ENCODE measurements around the gene MKX. TPM values are rescaled to one million over a fixed set of nuclear protein-coding genes. Genes with fewer than 3 reads are reported as not detected.

The MKX gene
- polyA plus RNA-seq, 2 of the 4 experiments (the other 2 are of a cell fraction) = 0.03 TPM; not detected in 1

DNA sequence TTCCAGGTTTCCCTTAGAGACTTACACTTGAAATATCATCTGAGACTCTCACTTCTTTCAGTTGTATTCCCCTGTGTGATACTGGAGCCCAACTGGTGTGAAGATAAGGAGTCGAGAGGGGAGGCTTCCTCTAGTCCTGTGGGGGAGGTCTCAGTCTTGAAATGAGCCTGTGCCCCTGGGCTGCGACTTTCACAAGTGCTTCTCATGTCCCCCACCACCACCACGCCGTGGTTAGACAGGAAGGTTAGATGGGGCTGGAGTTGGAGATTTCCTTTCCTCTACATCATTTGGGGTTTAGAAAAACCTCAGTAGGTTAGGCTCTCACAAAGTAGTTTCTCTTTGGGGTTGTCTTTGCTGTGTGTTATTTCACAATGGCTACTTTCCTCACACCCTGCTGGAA, 25.6 kb upstream of the MKX start (continued):
- TF ChIP-seq REST (IDR thresholded peaks at IDR 0.05) = no peak
- no peak for TF ChIP-seq CBX2 (IDR thresholded peaks at IDR 0.05; ENCODE audit: borderline replicate concordance, low read depth)
- no peak for TF ChIP-seq RNF2 (IDR thresholded peaks at IDR 0.05; ENCODE audit: borderline replicate concordance, low read depth)

GRCh38 chr10:27770181-27770580, 24.6 kb upstream of the MKX start:
- ATAC-seq (no peak), FAIRE-seq (no peak), DNase-seq (ENCODE audit: low read depth in 1 of 2, low spot score in 1 of 2) (no peak)
- Histone ChIP-seq H3K9me3 (no peaks in the 10 kb centered on the region), H3K4me2 (no peak overlapping the region), H3K4me1 (no peaks in the 10 kb centered on the region), H3K4me3 (no peak overlapping the region), H3K27ac (no peak overlapping the region)
- ChIA-PET POLR2A (no interaction called here), CTCF (no interaction called here)
- WGBS (ENCODE audit: missing lambda C conversion rate) = 0% methylated on average over 2 of the region's 2 CpGs
- TF ChIP-seq PBX3 (IDR thresholded peaks at IDR 0.05) = no peak
- TF ChIP-seq, protein P1, sequence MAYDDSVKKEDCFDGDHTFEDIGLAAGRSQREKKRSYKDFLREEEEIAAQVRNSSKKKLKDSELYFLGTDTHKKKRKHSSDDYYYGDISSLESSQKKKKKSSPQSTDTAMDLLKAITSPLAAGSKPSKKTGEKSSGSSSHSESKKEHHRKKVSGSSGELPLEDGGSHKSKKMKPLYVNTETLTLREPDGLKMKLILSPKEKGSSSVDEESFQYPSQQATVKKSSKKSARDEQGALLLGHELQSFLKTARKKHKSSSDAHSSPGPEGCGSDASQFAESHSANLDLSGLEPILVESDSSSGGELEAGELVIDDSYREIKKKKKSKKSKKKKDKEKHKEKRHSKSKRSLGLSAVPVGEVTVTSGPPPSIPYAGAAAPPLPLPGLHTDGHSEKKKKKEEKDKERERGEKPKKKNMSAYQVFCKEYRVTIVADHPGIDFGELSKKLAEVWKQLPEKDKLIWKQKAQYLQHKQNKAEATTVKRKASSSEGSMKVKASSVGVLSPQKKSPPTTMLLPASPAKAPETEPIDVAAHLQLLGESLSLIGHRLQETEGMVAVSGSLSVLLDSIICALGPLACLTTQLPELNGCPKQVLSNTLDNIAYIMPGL (CRISPR knock-in tag; IDR thresholded peaks at IDR 0.05; ENCODE audit: borderline replicate concordance) = no peak
- no peak for TF ChIP-seq E2F6 (IDR thresholded peaks at IDR 0.05; ENCODE audit: borderline replicate concordance, low read depth)
- no peak for TF ChIP-seq FOSB (CRISPR knock-in tag; IDR thresholded peaks at IDR 0.05)
- no peak for TF ChIP-seq RARB (CRISPR knock-in tag; IDR thresholded peaks at IDR 0.05)

DNA sequence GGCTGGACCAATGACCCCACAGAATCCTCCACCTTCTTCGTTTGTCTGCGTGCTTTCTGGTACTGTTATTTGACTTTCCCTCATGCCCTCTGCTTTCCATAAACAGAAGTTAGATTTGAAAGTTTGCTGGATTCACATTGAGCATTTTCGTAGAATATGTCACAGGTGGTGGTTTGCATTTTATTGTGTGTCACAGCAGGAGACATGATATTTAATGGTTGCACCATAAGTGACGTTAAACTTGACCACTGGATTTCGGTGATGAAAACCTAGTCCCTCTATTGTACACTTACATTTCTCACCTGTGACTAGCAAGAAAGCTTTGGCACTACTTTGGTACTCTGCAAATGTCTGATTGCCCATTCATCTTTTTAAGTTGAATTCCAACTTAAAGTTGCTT, 15.2 kb upstream of the MKX start:
- H3K9me3 ChIP-seq = no peaks in the 10 kb centered on the region
- no peak for FAIRE-seq
- DNase-seq (ENCODE audit: low read depth in 1 of 2, low spot score in 1 of 2) = no peak
- no peak for ATAC-seq
- H3K27ac ChIP-seq = no peak overlapping the region
- no peak overlapping the region for H3K4me3 ChIP-seq
- WGBS (ENCODE audit: missing lambda C conversion rate) = 7% methylated on average over 5 of the region's 5 CpGs
- CTCF ChIA-PET = interaction anchor here (0.9 kb wide), 1 partner anchor 633 kb away, joined by 3 read pairs; no protein-coding TSS in a partner anchor
- TF ChIP-seq HOXA7 (CRISPR knock-in tag; IDR thresholded peaks at IDR 0.05) (no peak), MAZ (IDR thresholded peaks at IDR 0.05; ENCODE audit: borderline replicate concordance, low read depth, low read length) (no peak), EP300 (IDR thresholded peaks at IDR 0.05) (no peak), POLR2AphosphoS2 (conservative IDR thresholded peaks at IDR 0.05; ENCODE audit: low read length) (no peak), RARB (CRISPR knock-in tag; IDR thresholded peaks at IDR 0.05) (no peak), JUNB (IDR thresholded peaks at IDR 0.05) (no peak), CEBPB (IDR thresholded peaks at IDR 0.05) (no peak), RCOR1 (IDR thresholded peaks at IDR 0.05; ENCODE audit: low read depth, low read length) (no peak), KDM5A (IDR thresholded peaks at IDR 0.05) (no peak), PHF8 (IDR thresholded peaks at IDR 0.05; ENCODE audit: borderline replicate concordance, low read depth) (no peak), EHMT2 (IDR thresholded peaks at IDR 0.05; ENCODE audit: low read depth) (no peak), SMC3 (IDR thresholded peaks at IDR 0.05) (no peak), BHLHE40 (IDR thresholded peaks at IDR 0.05; ENCODE audit: low read depth, low read length) (no peak), SREBF2 (IDR thresholded peaks at IDR 0.05) (no peak), ZFP36 (IDR thresholded peaks at IDR 0.05; ENCODE audit: borderline replicate concordance, partially characterized antibody) (no peak), KDM1A (IDR thresholded peaks at IDR 0.05; ENCODE audit: low read depth) (no peak), RAD21 (conservative IDR thresholded peaks at IDR 0.05 in 1 of 2, IDR thresholded peaks at IDR 0.05 in 1 of 2) (no peak), USF2 (IDR thresholded peaks at IDR 0.05) (no peak)
- H3K4me2 ChIP-seq = no peak overlapping the region
- no peaks in the 10 kb centered on the region for H3K4me1 ChIP-seq
- POLR2A ChIA-PET = no interaction called here
